HL-60/S4 treated with phorbol 12-myristate 13-acetate at 8.2 ng/mL for 4 days and 3 days (cell line): ENCODE results near the gene ARHGAP45.
"Not testable (repeated sequence)": the region's sequence is repeated elsewhere in the genome, so short reads cannot be mapped to it uniquely, and the experiment has no call there.

Source experiments
- in situ Hi-C: fragments of 300-500 bp; cut with MboI; formaldehyde crosslinking; loops from 2 replicates; pipeline ENCODE4 v1.15.0; 2022; ENCODE audit warnings: low sequenced_read_pairs

Gene ARHGAP45

GRCh38 chr19:1066748-1067340 is at the start of gene ARHGAP45:
Gene ARHGAP45, plus strand, starts transcription at chr19:1067167. Its CDS starts 239 bp downstream, at chr19:1067406.
- in situ Hi-C loops = no loop called here

- in situ Hi-C loops = no loop called here
Observed at GRCh38 chr19:1017906-1018305, 49.1 kb upstream of the ARHGAP45 start.

- in situ Hi-C loops = no loop called here
Observed at GRCh38 chr19:1018393-1018792, 48.6 kb upstream of the ARHGAP45 start.

- in situ Hi-C loops = no loop called here
Observed at GRCh38 chr19:1018932-1019615, 47.9 kb upstream of the ARHGAP45 start.

- in situ Hi-C loops = no loop called here
Observed at GRCh38 chr19:1019616-1019961, 47.4 kb upstream of the ARHGAP45 start.

GRCh38 chr19:1019980-1020867 is 46.7 kb upstream of the ARHGAP45 start:
- in situ Hi-C loops = no loop called here

GRCh38 chr19:1020868-1021425 is 46.0 kb upstream of the ARHGAP45 start, which contains the start of gene TMEM259:
Gene TMEM259, minus strand, starts transcription at chr19:1021123. Its CDS starts 127 bp downstream, at chr19:1020996.
- in situ Hi-C loops = no loop called here

- in situ Hi-C loops = not testable (repeated sequence)
Observed at GRCh38 chr19:1023883-1024188, 43.1 kb upstream of the ARHGAP45 start.

- in situ Hi-C loops = not testable (repeated sequence)
Observed at GRCh38 chr19:1025080-1025479, 41.9 kb upstream of the ARHGAP45 start.

GRCh38 chr19:1025960-1026782 is 40.8 kb upstream of the ARHGAP45 start, which contains the start of gene CNN2:
Gene CNN2, plus strand, starts transcription at chr19:1026608. Its CDS starts 54 bp downstream, at chr19:1026662.
- in situ Hi-C loops = no loop called here

- in situ Hi-C loops = no loop called here
Observed at GRCh38 chr19:1026783-1027649, 40.0 kb upstream of the ARHGAP45 start.

GRCh38 chr19:1027650-1028061 is 39.3 kb upstream of the ARHGAP45 start:
- in situ Hi-C loops = no loop called here

- in situ Hi-C loops = no loop called here
Observed at GRCh38 chr19:1028062-1028926, 38.7 kb upstream of the ARHGAP45 start.

GRCh38 chr19:1032264-1032867 is 34.6 kb upstream of the ARHGAP45 start:
- in situ Hi-C loops = no loop called here

- in situ Hi-C loops = no loop called here
Observed at GRCh38 chr19:1035998-1036621, 30.9 kb upstream of the ARHGAP45 start.

GRCh38 chr19:1037621-1038064 is 29.3 kb upstream of the ARHGAP45 start:
- in situ Hi-C loops = no loop called here

GRCh38 chr19:1038978-1039645 is 27.9 kb upstream of the ARHGAP45 start:
- in situ Hi-C loops = no loop called here
